Loucy (cell line): ENCODE measurements around the gene DCDC1.

Experiments
- H2AFZ ChIP-seq: fragments of 200-600 bp; sonication (generic); 2 replicates; pipeline ENCODE4 v1.6.0; 2016; ENCODE audit warnings: antibody characterized with exemption, mild to moderate bottlenecking, low read length, moderate library complexity
- H3F3A ChIP-seq: fragments of 200-600 bp; 2 replicates; pipeline ENCODE4 v1.6.0; 2016; ENCODE audit warnings: antibody characterized with exemption, low read depth, mild to moderate bottlenecking
- H3K27me3 ChIP-seq: fragments of 200-600 bp; sonication (generic); 2 replicates; pipeline ENCODE4 v1.6.1; 2014; ENCODE audit warnings: low read length, mild to moderate bottlenecking; ENCODE audit not compliant: insufficient read depth, poor library complexity, severe bottlenecking
- H3K36me3 ChIP-seq: fragments of 200-600 bp; sonication (generic); 2 replicates; pipeline ENCODE4 v1.6.1; 2016; ENCODE audit warnings: low read length; ENCODE audit not compliant: insufficient read depth
- H3K4me1 ChIP-seq: fragments of 200-600 bp; sonication (generic); 2 replicates; pipeline ENCODE4 v1.5.1; 2014; ENCODE audit warnings: low read length, mild to moderate bottlenecking; ENCODE audit not compliant: insufficient read depth, poor library complexity, severe bottlenecking
- H3K4me2 ChIP-seq: fragments of 200-600 bp; sonication (generic); 2 replicates; pipeline ENCODE4 v1.6.0; 2014; ENCODE audit warnings: antibody characterized with exemption, low read length, low read depth, mild to moderate bottlenecking; ENCODE audit not compliant: poor library complexity, severe bottlenecking
- H3K4me3 ChIP-seq: fragments of 200-600 bp; sonication (generic); 2 replicates; pipeline ENCODE4 v1.5.1; 2014; ENCODE audit warnings: low read length, mild to moderate bottlenecking, mixed read lengths; ENCODE audit not compliant: poor library complexity, severe bottlenecking
- H3K79me2 ChIP-seq: fragments of 200-600 bp; sonication (generic); 2 replicates; pipeline ENCODE4 v1.6.1; 2014; ENCODE audit warnings: low read length; ENCODE audit not compliant: insufficient read depth
- H3K9ac ChIP-seq: fragments of 200-600 bp; sonication (generic); 2 replicates; pipeline ENCODE4 v1.6.0; 2014; ENCODE audit warnings: mild to moderate bottlenecking, low read depth, low read length, moderate library complexity; ENCODE audit not compliant: poor library complexity, severe bottlenecking
- H3K9me2 ChIP-seq: fragments of 200-600 bp; sonication (generic); replicated peaks from 2 replicates; pipeline ENCODE4 v1.6.1; 2016; ENCODE audit warnings: low read depth, low read length, mixed read lengths
- H3K9me3 ChIP-seq: fragments of 200-600 bp; sonication (generic); 2 replicates; pipeline ENCODE4 v1.6.1; 2014; ENCODE audit warnings: mild to moderate bottlenecking, antibody characterized with exemption, low read length, low read depth; ENCODE audit not compliant: insufficient read depth
- H4K20me1 ChIP-seq: fragments of 200-600 bp; sonication (generic); 2 replicates; pipeline ENCODE4 v1.6.0; 2014; ENCODE audit warnings: antibody characterized with exemption, low read length, mild to moderate bottlenecking; ENCODE audit not compliant: insufficient read depth, poor library complexity, severe bottlenecking
- EZH2phosphoT487 ChIP-seq: fragments of 200-600 bp; IDR thresholded peaks from 2 replicates; pipeline ENCODE4 v1.6.1; 2018; ENCODE audit warnings: antibody characterized with exemption, mild to moderate bottlenecking, moderate library complexity, borderline replicate concordance
- TF ChIP-seq, protein P1 (sequence below): fragments of 200-600 bp; sonication (generic); conservative IDR thresholded peaks from 2 replicates; pipeline ENCODE4 v1.5.1; 2014; ENCODE audit warnings: mild to moderate bottlenecking, antibody characterized with exemption, low read length

The DCDC1 gene

DNA sequence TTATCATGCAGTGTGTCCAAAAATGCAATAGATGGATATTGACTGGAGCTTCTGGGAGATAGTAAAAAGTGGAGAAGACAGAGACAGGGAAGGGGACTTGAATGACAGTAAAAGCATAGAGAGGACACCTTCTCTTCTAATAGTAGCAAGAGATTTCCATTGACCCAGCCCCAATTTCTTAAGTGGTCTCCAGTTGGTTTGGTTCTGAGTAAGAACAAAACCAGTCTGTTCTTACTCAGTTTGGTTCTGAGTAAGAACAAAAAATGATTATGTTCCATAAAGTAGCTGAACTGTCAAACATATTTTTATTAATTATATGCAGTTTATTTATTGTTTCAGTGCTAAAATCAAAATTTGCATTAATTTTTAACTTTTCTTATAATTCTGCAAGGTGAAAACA is 466.6 kb downstream of the DCDC1 start:
- TF ChIP-seq, protein P1, sequence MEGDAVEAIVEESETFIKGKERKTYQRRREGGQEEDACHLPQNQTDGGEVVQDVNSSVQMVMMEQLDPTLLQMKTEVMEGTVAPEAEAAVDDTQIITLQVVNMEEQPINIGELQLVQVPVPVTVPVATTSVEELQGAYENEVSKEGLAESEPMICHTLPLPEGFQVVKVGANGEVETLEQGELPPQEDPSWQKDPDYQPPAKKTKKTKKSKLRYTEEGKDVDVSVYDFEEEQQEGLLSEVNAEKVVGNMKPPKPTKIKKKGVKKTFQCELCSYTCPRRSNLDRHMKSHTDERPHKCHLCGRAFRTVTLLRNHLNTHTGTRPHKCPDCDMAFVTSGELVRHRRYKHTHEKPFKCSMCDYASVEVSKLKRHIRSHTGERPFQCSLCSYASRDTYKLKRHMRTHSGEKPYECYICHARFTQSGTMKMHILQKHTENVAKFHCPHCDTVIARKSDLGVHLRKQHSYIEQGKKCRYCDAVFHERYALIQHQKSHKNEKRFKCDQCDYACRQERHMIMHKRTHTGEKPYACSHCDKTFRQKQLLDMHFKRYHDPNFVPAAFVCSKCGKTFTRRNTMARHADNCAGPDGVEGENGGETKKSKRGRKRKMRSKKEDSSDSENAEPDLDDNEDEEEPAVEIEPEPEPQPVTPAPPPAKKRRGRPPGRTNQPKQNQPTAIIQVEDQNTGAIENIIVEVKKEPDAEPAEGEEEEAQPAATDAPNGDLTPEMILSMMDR, result no peak
- no peak for TF ChIP-seq EZH2phosphoT487
- Histone ChIP-seq H3K9me2 (no peaks in the 10 kb centered on the region), H3K4me1 (no peaks in the 10 kb centered on the region), H3K9ac (no peak overlapping the region), H3K4me3 (no peak overlapping the region), H3K9me3 (no peaks in the 10 kb centered on the region), H3K4me2 (no peak overlapping the region), H3K27me3 (no peaks in the 10 kb centered on the region), H3K36me3 (no peaks in the 10 kb centered on the region), H3F3A (no peaks in the 10 kb centered on the region), H3K79me2 (no peaks in the 10 kb centered on the region), H4K20me1 (no peaks in the 10 kb centered on the region), H2AFZ (no peak overlapping the region)

DNA sequence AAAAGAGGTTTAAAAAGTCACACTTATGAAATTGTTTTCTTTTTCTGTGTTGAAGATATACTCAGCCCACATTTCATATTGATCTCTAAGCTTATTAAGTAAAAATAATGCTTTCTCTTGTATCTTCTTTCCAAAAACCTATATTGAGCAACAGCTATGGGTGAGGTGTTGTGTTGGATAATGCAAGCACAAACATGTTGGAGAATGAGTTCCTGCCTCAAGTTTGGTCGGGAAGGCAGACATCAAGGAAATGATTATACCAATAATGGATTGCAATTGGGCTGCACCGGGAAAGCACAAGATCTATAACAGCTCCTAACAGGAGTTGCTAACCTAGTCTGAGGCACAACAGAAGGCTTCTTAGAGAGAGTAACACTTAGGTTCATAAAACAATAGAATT is 474.5 kb downstream of the DCDC1 start:
- H2AFZ ChIP-seq, result no peak overlapping the region
- H3K36me3 ChIP-seq, result no peaks in the 10 kb centered on the region
- no peak overlapping the region for H3K9ac ChIP-seq
- H3K9me2 ChIP-seq, result no peaks in the 10 kb centered on the region
- H3K4me2 ChIP-seq, result no peak overlapping the region
- no peaks in the 10 kb centered on the region for H3K4me1 ChIP-seq
- no peaks in the 10 kb centered on the region for H3K9me3 ChIP-seq
- no peaks in the 10 kb centered on the region for H4K20me1 ChIP-seq
- TF ChIP-seq, protein P1, result no peak
- TF ChIP-seq EZH2phosphoT487, result no peak
- no peak overlapping the region for H3K4me3 ChIP-seq
- no peaks in the 10 kb centered on the region for H3F3A ChIP-seq
- no peaks in the 10 kb centered on the region for H3K27me3 ChIP-seq
- H3K79me2 ChIP-seq, result no peaks in the 10 kb centered on the region

DNA sequence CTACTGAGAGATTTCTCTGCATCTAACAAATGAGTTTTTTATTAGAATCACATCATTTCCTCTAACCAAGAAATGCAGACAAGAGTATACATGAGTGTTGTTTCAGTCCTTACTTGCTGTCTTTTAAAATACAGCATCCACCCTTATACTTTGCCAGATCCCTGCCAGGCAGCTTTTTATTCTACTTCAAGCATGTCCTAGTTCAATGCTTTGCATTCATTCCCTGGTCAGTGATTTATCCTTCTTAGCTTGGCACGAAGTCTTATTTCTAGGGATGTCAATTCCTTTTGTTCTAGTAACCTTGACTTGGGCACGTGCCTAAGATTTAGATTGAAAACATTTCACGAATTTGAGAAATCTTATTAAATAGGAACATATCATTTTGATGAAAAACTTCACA is 476.2 kb downstream of the DCDC1 start:
- no peaks in the 10 kb centered on the region for H4K20me1 ChIP-seq
- no peaks in the 10 kb centered on the region for H3K27me3 ChIP-seq
- H3K9ac ChIP-seq, result no peak overlapping the region
- no peaks in the 10 kb centered on the region for H3F3A ChIP-seq
- H3K4me2 ChIP-seq, result no peak overlapping the region
- TF ChIP-seq EZH2phosphoT487, result no peak
- TF ChIP-seq, protein P1, result no peak
- no peaks in the 10 kb centered on the region for H3K79me2 ChIP-seq
- no peaks in the 10 kb centered on the region for H3K9me2 ChIP-seq
- H2AFZ ChIP-seq, result no peak overlapping the region
- H3K4me3 ChIP-seq, result no peak overlapping the region
- no peaks in the 10 kb centered on the region for H3K36me3 ChIP-seq
- no peaks in the 10 kb centered on the region for H3K4me1 ChIP-seq
- H3K9me3 ChIP-seq, result no peaks in the 10 kb centered on the region
